IMR-90 (cell line): Measurements from ENCODE around the gene MBD3L4. TPM values are rescaled to one million over a fixed set of nuclear protein-coding genes. Genes with fewer than 3 reads are reported as not detected.

Source experiments
- ATAC-seq: fragments of 200-7000 bp; cut with Tn5 transposase; 2 replicates; pipeline ENCODE4 v1.9.1; 2020; ENCODE audit warnings: low read depth, mild to moderate bottlenecking, moderate library complexity
- BruUV-seq: library from RNA; stranded (reverse); fragments of 400-500 nt; replicated peaks from 2 replicates; lab custom pipeline; 2021; lab: Mats Ljungman, UMichigan
- CTCF ChIA-PET: fragments of 300-600 bp; formaldehyde crosslinking; extraction: SDS; loops from one replicate; lab custom pipeline; 2021; ENCODE audit warnings: antibody characterized with exemption; lab: Yijun Ruan, JAX
- POLR2A ChIA-PET: fragments of 300-600 bp; sonication (Branson Sonifier 250); formaldehyde crosslinking; loops from one replicate; lab custom pipeline; 2022; ENCODE audit warnings: antibody characterized with exemption; ENCODE audit not compliant: unreplicated experiment; lab: Charles Lee
- DNase-seq: peaks from one replicate; pipeline ENCODE4 v3.0.0; 2013
- H2AFZ ChIP-seq: replicated peaks from 2 replicates; pipeline ENCODE3; 2013; ENCODE audit warnings: low read length, mild to moderate bottlenecking; ENCODE audit not compliant: poor library complexity
- H2AK5ac ChIP-seq: 2 replicates; pipeline ENCODE4 v1.6.1; 2013; ENCODE audit warnings: low read depth, low read length, inconsistent platforms
- H2AK9ac ChIP-seq: replicated peaks from 2 replicates; pipeline ENCODE3; 2013; ENCODE audit warnings: mild to moderate bottlenecking, low read depth, low read length, moderate library complexity; ENCODE audit not compliant: poor library complexity
- H2BK120ac ChIP-seq: 2 replicates; pipeline ENCODE4 v1.6.1; 2013; ENCODE audit warnings: low read depth, low read length, inconsistent platforms
- H2BK15ac ChIP-seq: 3 replicates; pipeline ENCODE4 v1.6.1; 2013; ENCODE audit warnings: low read depth, low read length, inconsistent platforms
- H2BK20ac ChIP-seq: 2 replicates; pipeline ENCODE4 v1.6.1; 2013; ENCODE audit warnings: low read depth, mild to moderate bottlenecking, inconsistent platforms, low read length, moderate library complexity
- H2BK5ac ChIP-seq: 2 replicates; pipeline ENCODE4 v1.6.1; 2013; ENCODE audit warnings: mild to moderate bottlenecking, low read depth, low read length, inconsistent platforms; ENCODE audit not compliant: poor library complexity, severe bottlenecking
- H3K14ac ChIP-seq: replicated peaks from 2 replicates; pipeline ENCODE4 v1.6.1; 2013; ENCODE audit warnings: low read depth, low read length, inconsistent platforms
- H3K18ac ChIP-seq: 2 replicates; pipeline ENCODE4 v1.6.1; 2013; ENCODE audit warnings: low read depth, low read length, control low read depth
- H3K23ac ChIP-seq: 2 replicates; pipeline ENCODE4 v1.6.1; 2013; ENCODE audit warnings: low read depth, low read length, inconsistent platforms
- H3K27ac ChIP-seq: 2 replicates; pipeline ENCODE4 v1.5.1; 2013; ENCODE audit warnings: mild to moderate bottlenecking, control low read depth, low read length; ENCODE audit not compliant: insufficient read depth
- H3K27me3 ChIP-seq: 2 replicates; pipeline ENCODE4 v1.6.1; 2013; ENCODE audit warnings: low read length; ENCODE audit not compliant: control insufficient read depth, insufficient read depth
- H3K36me3 ChIP-seq: 2 replicates; pipeline ENCODE4 v1.6.1; 2013; ENCODE audit warnings: low read length, mixed read lengths; ENCODE audit not compliant: control insufficient read depth, insufficient read depth
- H3K4ac ChIP-seq: 2 replicates; pipeline ENCODE4 v1.6.1; 2013; ENCODE audit warnings: low read depth, low read length, inconsistent platforms
- H3K4me1 ChIP-seq: 2 replicates; pipeline ENCODE4 v1.6.1; 2013; ENCODE audit warnings: low read length, mixed read lengths; ENCODE audit not compliant: control insufficient read depth, insufficient read depth
- H3K4me2 ChIP-seq: 2 replicates; pipeline ENCODE4 v1.6.1; 2013; ENCODE audit warnings: low read depth, mild to moderate bottlenecking, control low read depth, low read length, moderate library complexity
- H3K4me3 ChIP-seq: 2 replicates; pipeline ENCODE4 v1.5.1; 2013; ENCODE audit warnings: low read depth, mild to moderate bottlenecking, control low read depth, low read length, moderate library complexity; ENCODE audit not compliant: insufficient read depth
- H3K56ac ChIP-seq: 2 replicates; pipeline ENCODE4 v1.6.1; 2013; ENCODE audit warnings: low read length, inconsistent platforms; ENCODE audit not compliant: insufficient read depth; ENCODE audit errors: extremely low read depth
- H3K79me1 ChIP-seq, 2 experiments: 2 replicates each; pipeline ENCODE4 v1.6.1; 2013; ENCODE audit warnings: low read length in 2 of 2, inconsistent platforms in 1 of 2, low read depth in 1 of 2
- H3K9ac ChIP-seq: 2 replicates; pipeline ENCODE4 v1.6.1; 2013; ENCODE audit warnings: low read depth, low read length, control low read depth
- H3K9me1 ChIP-seq: 2 replicates; pipeline ENCODE4 v1.6.1; 2013; ENCODE audit warnings: low read length, inconsistent platforms; ENCODE audit not compliant: insufficient read depth
- H3K9me3 ChIP-seq: 2 replicates; pipeline ENCODE4 v1.6.1; 2013; ENCODE audit warnings: low read length; ENCODE audit not compliant: control insufficient read depth, insufficient read depth
- H4K20me1 ChIP-seq: 2 replicates; pipeline ENCODE4 v1.6.1; 2013; ENCODE audit warnings: low read length, inconsistent platforms; ENCODE audit not compliant: insufficient read depth
- H4K5ac ChIP-seq: 2 replicates; pipeline ENCODE4 v1.6.1; 2013; ENCODE audit warnings: mild to moderate bottlenecking, low read depth, low read length, control low read depth
- H4K8ac ChIP-seq, 2 experiments: 2 replicates each; pipeline ENCODE4 v1.6.1; 2013; ENCODE audit warnings: low read depth in 2 of 2, low read length in 2 of 2, control low read depth in 1 of 2, inconsistent platforms in 1 of 2
- H4K91ac ChIP-seq: 2 replicates; pipeline ENCODE4 v1.6.1; 2013; ENCODE audit warnings: low read depth, low read length, inconsistent platforms; ENCODE audit not compliant: insufficient read depth
- RAD21 ChIP-seq: IDR thresholded peaks from 2 replicates; pipeline ENCODE4 v1.6.1; 2012; ENCODE audit warnings: low read length, improper control_type of control experiment
- RCOR1 ChIP-seq: IDR thresholded peaks from 2 replicates; pipeline ENCODE4 v1.6.1; 2012; ENCODE audit warnings: mild to moderate bottlenecking, low read length, improper control_type of control experiment; ENCODE audit not compliant: insufficient replicate concordance
- WGBS, 2 experiments: methylation state at CpG; one replicate each; pipeline versions ENCODE4 v1.1.5 to v1.1.7; 2013; ENCODE audit warnings: missing lambda C conversion rate in 2 of 2; ENCODE audit not compliant: insufficient read length in 1 of 2; ENCODE audit errors: extremely low coverage in 2 of 2; 5-methylcytosine and 5-hydroxymethylcytosine counted together
- dilution Hi-C: fragments of 300-500 bp; cut with HindIII; formaldehyde crosslinking; loops from one replicate; pipeline ENCODE4 v1.14.3; 2018; ENCODE audit warnings: low sequenced_read_pairs; ENCODE audit not compliant: unreplicated experiment
- in situ Hi-C: fragments of 300-500 bp; cut with MboI; formaldehyde crosslinking; loops from 3 replicates; pipeline ENCODE4 v1.14.3; 2019; ENCODE audit warnings: low sequenced_read_pairs, inconsistent platforms, mixed read lengths
- intact Hi-C: fragments of 100-400 bp; cut with micrococcal nuclease; formaldehyde crosslinking; loops from 2 replicates; pipeline ENCODE4 v1.10.0; 2022
- polyA plus RNA-seq, 3 experiments: library from polyadenylated mRNA; depleted of rRNA; stranded (reverse); fragments of >200 nt; gene quantifications; 2 replicates each; pipeline ENCODE4 v1.2.3, GENCODE V29; 2012; ENCODE audit warnings: low replicate concordance in 1 of 3
- total RNA-seq: library from RNA; depleted of rRNA; stranded (reverse); fragments of >200 nt; gene quantifications from 2 replicates; pipeline ENCODE4 v1.2.3, GENCODE V29; 2012

MBD3L4 gene
- total and polyA plus RNA-seq, 2 of the 4 experiments (the other 2 are of a cell fraction), result not detected

GRCh38 chr19:7083076-7083956, 43.3 kb upstream of the MBD3L4 start:
- Histone ChIP-seq H3K4ac (no peak overlapping the region), H3K9me3 (peaks cover 89% of the 10 kb centered on the region), H3K27ac (no peak overlapping the region), H3K4me2 (no peak overlapping the region), H2BK20ac (no peak overlapping the region), H2AFZ (no peak overlapping the region), H3K56ac (no peak overlapping the region), H4K91ac (no peak overlapping the region), H2BK15ac (no peak overlapping the region), H3K18ac (no peak overlapping the region), H3K36me3 (peaks cover 69% of the 10 kb centered on the region), H2BK5ac (no peak overlapping the region), H3K14ac (no peak overlapping the region), H3K27me3 (no peaks in the 10 kb centered on the region), H3K4me1 (no peaks in the 10 kb centered on the region), H4K5ac (no peak overlapping the region), H3K9ac (no peak overlapping the region), H3K9me1 (no peaks in the 10 kb centered on the region), H4K8ac (no peak overlapping the region), H3K23ac (no peak overlapping the region), H2AK9ac (no peak overlapping the region), H2BK120ac (no peak overlapping the region), H2AK5ac (no peak overlapping the region), H3K79me1 (no peaks in the 10 kb centered on the region; a peak in 2 of 4 replicates), H4K20me1 (no peaks in the 10 kb centered on the region), H3K4me3 (no peak overlapping the region)
- POLR2A ChIA-PET, result no interaction called here
- intact Hi-C loops, result no loop called here
- ATAC-seq (no peak), DNase-seq (peak; percentile 38)
- dilution Hi-C loops, result no loop called here
- in situ Hi-C loops, result no loop called here
- no TSS peak for BruUV-seq
- CTCF ChIA-PET, result interaction anchor here (0.6 kb wide), 1 partner anchor 11 kb away, joined by 5 read pairs; no protein-coding TSS in a partner anchor
- WGBS, 2 experiments, result 100% methylated on average over 2 of the region's 15 CpGs; no CpG with 5 or more reads in 1 of the 2 experiments
- TF ChIP-seq RAD21, result no peak
- peak; percentile 92 for TF ChIP-seq RCOR1
